Measurements from ENCODE around the gene TP53RK.

The TP53RK gene

GRCh38 chr20:46673394-46674252 is 15.6 kb downstream of the TP53RK start:
- H3K4me3 ChIP-seq (replicated peaks; ENCODE audit: insufficient read depth, low read length), result no peak overlapping the region

GRCh38 chr20:46672543-46673148 is 16.6 kb downstream of the TP53RK start:
- TF ChIP-seq POLR2AphosphoS5 (IDR thresholded peaks at IDR 0.05; ENCODE audit: low read depth) (no peak), CTCF (IDR thresholded peaks at IDR 0.05; ENCODE audit: insufficient read depth, low read length) (no peak), REST (IDR thresholded peaks at IDR 0.05; ENCODE audit: insufficient replicate concordance, low read depth) (no peak), SPI1 (IDR thresholded peaks at IDR 0.05; ENCODE audit: borderline replicate concordance, low read depth) (no peak), GABPA (IDR thresholded peaks at IDR 0.05; ENCODE audit: low read depth) (no peak)

More at GRCh38 chr20:46673394-46674252, 15.6 kb downstream of the TP53RK start:
- DNase-seq (ENCODE audit: low read depth in 1 of 2, low spot score in 1 of 2), result no peak
- Histone ChIP-seq H3K27me3 (ENCODE audit: insufficient read depth, poor library complexity, severe bottlenecking) (no peaks in the 10 kb centered on the region), H3K27ac (replicated peaks) (no peak overlapping the region)
- TF ChIP-seq CTCF (IDR thresholded peaks at IDR 0.05; ENCODE audit: insufficient read depth, low read length) (no peak), GABPA (IDR thresholded peaks at IDR 0.05; ENCODE audit: low read depth) (no peak), POLR2AphosphoS5 (IDR thresholded peaks at IDR 0.05; ENCODE audit: low read depth) (no peak), REST (IDR thresholded peaks at IDR 0.05; ENCODE audit: insufficient replicate concordance, low read depth) (no peak), SPI1 (IDR thresholded peaks at IDR 0.05; ENCODE audit: borderline replicate concordance, low read depth) (no peak)

GRCh38 chr20:46671866-46672542 is 17.2 kb downstream of the TP53RK start:
- DNase-seq (ENCODE audit: low read depth in 1 of 2, low spot score in 1 of 2), result no peak
- no peaks in the 10 kb centered on the region for H3K27me3 ChIP-seq (ENCODE audit: insufficient read depth, poor library complexity, severe bottlenecking)
- TF ChIP-seq REST (IDR thresholded peaks at IDR 0.05; ENCODE audit: insufficient replicate concordance, low read depth) (no peak), POLR2AphosphoS5 (IDR thresholded peaks at IDR 0.05; ENCODE audit: low read depth) (no peak), SPI1 (IDR thresholded peaks at IDR 0.05; ENCODE audit: borderline replicate concordance, low read depth) (no peak), CTCF (IDR thresholded peaks at IDR 0.05; ENCODE audit: insufficient read depth, low read length) (no peak), GABPA (IDR thresholded peaks at IDR 0.05; ENCODE audit: low read depth) (no peak)
- H3K27ac ChIP-seq (replicated peaks), result no peak overlapping the region
- H3K4me3 ChIP-seq (replicated peaks; ENCODE audit: insufficient read depth, low read length), result no peak overlapping the region

More at GRCh38 chr20:46672543-46673148, 16.6 kb downstream of the TP53RK start:
- DNase-seq (ENCODE audit: low read depth in 1 of 2, low spot score in 1 of 2), result no peak
- Histone ChIP-seq H3K27ac (replicated peaks) (no peak overlapping the region), H3K27me3 (ENCODE audit: insufficient read depth, poor library complexity, severe bottlenecking) (no peaks in the 10 kb centered on the region), H3K4me3 (replicated peaks; ENCODE audit: insufficient read depth, low read length) (no peak overlapping the region)
